HL-60 (cell line): Measurements from ENCODE around the gene SPATS2L.

Source experiments
- DNase-seq, 2 experiments: peaks; one replicate each; pipeline ENCODE4 v3.0.0-alpha.2; 2010 to 2020; ENCODE audit warnings: low read depth in 1 of 2, low spot score in 1 of 2
- H3K27ac ChIP-seq: fragments of 250-450 bp; sonication (Bioruptor Pico); replicated peaks from 2 replicates; pipeline ENCODE4 v1.5.1; 2020; ENCODE audit warnings: mild to moderate bottlenecking, moderate library complexity
- H3K27me3 ChIP-seq: fragments of 250-450 bp; sonication (Bioruptor Pico); 2 replicates; pipeline ENCODE4 v1.5.1; 2021; ENCODE audit warnings: mild to moderate bottlenecking, moderate library complexity; ENCODE audit not compliant: insufficient read depth, poor library complexity, severe bottlenecking
- H3K4me3 ChIP-seq: replicated peaks from 2 replicates; pipeline ENCODE4 v1.5.1; 2011; ENCODE audit warnings: mild to moderate bottlenecking, control low read depth, low read length; ENCODE audit not compliant: insufficient read depth
- GABPA ChIP-seq: IDR thresholded peaks from 2 replicates; pipeline ENCODE4 v1.6.1; 2012; ENCODE audit warnings: low read depth
- POLR2AphosphoS5 ChIP-seq: IDR thresholded peaks from 2 replicates; pipeline ENCODE4 v1.6.1; 2012; ENCODE audit warnings: low read depth
- SPI1 ChIP-seq: IDR thresholded peaks from 2 replicates; pipeline ENCODE4 v1.6.1; 2012; ENCODE audit warnings: low read depth, mild to moderate bottlenecking, borderline replicate concordance
- TF ChIP-seq, protein P1 (sequence below): IDR thresholded peaks from one replicate; pipeline ENCODE4 v1.5.1; 2011; ENCODE audit warnings: low read length, control low read depth, inconsistent platforms; ENCODE audit not compliant: insufficient read depth
- TF ChIP-seq, protein P2 (sequence below): IDR thresholded peaks from 2 replicates; pipeline ENCODE4 v1.6.1; 2012; ENCODE audit warnings: low read depth; ENCODE audit not compliant: insufficient replicate concordance

The SPATS2L gene

DNA sequence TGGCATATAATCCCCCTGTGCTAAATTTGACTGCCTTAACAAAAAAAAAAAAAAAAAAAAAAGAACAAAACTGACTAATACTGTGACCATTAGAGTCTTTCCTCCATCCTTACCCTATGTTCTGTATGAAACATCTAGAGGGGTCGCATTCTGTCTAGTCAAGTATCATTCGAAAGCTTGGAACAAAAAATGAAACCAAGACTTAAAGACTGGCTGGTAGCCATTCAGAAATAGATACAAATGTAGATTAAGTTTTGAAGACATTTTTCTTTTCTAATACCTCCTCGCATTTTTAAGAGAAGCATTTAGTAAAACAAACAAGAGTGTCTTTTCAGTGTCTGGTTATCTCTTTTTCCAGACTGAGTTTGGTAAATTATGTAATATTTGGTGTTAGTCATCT, 66.7 kb downstream of the SPATS2L start:
- H3K27me3 ChIP-seq = peaks cover under 1% of the 10 kb centered on the region
- no peak overlapping the region for H3K27ac ChIP-seq
- H3K4me3 ChIP-seq = no peak overlapping the region
- TF ChIP-seq, protein P1, sequence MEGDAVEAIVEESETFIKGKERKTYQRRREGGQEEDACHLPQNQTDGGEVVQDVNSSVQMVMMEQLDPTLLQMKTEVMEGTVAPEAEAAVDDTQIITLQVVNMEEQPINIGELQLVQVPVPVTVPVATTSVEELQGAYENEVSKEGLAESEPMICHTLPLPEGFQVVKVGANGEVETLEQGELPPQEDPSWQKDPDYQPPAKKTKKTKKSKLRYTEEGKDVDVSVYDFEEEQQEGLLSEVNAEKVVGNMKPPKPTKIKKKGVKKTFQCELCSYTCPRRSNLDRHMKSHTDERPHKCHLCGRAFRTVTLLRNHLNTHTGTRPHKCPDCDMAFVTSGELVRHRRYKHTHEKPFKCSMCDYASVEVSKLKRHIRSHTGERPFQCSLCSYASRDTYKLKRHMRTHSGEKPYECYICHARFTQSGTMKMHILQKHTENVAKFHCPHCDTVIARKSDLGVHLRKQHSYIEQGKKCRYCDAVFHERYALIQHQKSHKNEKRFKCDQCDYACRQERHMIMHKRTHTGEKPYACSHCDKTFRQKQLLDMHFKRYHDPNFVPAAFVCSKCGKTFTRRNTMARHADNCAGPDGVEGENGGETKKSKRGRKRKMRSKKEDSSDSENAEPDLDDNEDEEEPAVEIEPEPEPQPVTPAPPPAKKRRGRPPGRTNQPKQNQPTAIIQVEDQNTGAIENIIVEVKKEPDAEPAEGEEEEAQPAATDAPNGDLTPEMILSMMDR = no peak
- TF ChIP-seq GABPA = no peak
- TF ChIP-seq, protein P2, sequence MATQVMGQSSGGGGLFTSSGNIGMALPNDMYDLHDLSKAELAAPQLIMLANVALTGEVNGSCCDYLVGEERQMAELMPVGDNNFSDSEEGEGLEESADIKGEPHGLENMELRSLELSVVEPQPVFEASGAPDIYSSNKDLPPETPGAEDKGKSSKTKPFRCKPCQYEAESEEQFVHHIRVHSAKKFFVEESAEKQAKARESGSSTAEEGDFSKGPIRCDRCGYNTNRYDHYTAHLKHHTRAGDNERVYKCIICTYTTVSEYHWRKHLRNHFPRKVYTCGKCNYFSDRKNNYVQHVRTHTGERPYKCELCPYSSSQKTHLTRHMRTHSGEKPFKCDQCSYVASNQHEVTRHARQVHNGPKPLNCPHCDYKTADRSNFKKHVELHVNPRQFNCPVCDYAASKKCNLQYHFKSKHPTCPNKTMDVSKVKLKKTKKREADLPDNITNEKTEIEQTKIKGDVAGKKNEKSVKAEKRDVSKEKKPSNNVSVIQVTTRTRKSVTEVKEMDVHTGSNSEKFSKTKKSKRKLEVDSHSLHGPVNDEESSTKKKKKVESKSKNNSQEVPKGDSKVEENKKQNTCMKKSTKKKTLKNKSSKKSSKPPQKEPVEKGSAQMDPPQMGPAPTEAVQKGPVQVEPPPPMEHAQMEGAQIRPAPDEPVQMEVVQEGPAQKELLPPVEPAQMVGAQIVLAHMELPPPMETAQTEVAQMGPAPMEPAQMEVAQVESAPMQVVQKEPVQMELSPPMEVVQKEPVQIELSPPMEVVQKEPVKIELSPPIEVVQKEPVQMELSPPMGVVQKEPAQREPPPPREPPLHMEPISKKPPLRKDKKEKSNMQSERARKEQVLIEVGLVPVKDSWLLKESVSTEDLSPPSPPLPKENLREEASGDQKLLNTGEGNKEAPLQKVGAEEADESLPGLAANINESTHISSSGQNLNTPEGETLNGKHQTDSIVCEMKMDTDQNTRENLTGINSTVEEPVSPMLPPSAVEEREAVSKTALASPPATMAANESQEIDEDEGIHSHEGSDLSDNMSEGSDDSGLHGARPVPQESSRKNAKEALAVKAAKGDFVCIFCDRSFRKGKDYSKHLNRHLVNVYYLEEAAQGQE = no peak
- TF ChIP-seq POLR2AphosphoS5 = no peak
- TF ChIP-seq SPI1 = no peak
- no peak for DNase-seq

GRCh38 chr2:200373973-200374416, 67.5 kb downstream of the SPATS2L start:
- no peak for TF ChIP-seq GABPA
- TF ChIP-seq SPI1 = no peak
- TF ChIP-seq, protein P1 = no peak
- TF ChIP-seq, protein P2 = no peak
- no peak for TF ChIP-seq POLR2AphosphoS5
- Histone ChIP-seq H3K27ac (no peak overlapping the region), H3K4me3 (no peak overlapping the region), H3K27me3 (no peaks in the 10 kb centered on the region)
- DNase-seq = no peak

GRCh38 chr2:200376513-200377354, 70.2 kb downstream of the SPATS2L start:
- TF ChIP-seq, protein P1 = no peak
- TF ChIP-seq, protein P2 = no peak
- TF ChIP-seq POLR2AphosphoS5 (no peak), GABPA (no peak), SPI1 (no peak)
- no peak overlapping the region for H3K4me3 ChIP-seq
- H3K27ac ChIP-seq = no peak overlapping the region
- H3K27me3 ChIP-seq = no peaks in the 10 kb centered on the region
- no peak for DNase-seq
